ENCODE measurements around the gene ING5.

Gene ING5

DNA sequence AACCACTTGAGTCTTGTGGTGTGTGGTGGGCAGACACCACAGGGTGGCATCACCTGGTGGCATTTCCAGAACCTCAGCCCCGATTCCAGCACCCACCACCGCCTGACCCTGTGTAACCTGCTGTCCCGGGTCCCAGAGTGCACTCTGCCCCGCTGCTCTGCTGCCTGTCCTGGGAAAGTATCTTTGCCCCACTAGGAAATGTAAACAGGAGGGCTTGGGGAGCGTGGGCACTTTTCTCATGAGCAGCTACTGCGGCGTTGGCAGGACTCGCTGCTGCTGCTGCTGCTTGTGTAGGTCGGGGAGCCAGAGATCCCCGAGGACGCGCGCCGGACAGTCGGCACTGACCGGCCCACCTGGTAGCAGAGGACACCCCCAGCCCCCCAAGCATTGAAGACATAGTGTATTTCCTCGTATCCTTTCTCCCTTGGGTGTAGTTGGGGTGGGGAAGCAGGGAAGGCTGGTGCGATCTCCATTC is 28.6 kb upstream of the ING5 start:
- DNase-seq, result no peak

DNA sequence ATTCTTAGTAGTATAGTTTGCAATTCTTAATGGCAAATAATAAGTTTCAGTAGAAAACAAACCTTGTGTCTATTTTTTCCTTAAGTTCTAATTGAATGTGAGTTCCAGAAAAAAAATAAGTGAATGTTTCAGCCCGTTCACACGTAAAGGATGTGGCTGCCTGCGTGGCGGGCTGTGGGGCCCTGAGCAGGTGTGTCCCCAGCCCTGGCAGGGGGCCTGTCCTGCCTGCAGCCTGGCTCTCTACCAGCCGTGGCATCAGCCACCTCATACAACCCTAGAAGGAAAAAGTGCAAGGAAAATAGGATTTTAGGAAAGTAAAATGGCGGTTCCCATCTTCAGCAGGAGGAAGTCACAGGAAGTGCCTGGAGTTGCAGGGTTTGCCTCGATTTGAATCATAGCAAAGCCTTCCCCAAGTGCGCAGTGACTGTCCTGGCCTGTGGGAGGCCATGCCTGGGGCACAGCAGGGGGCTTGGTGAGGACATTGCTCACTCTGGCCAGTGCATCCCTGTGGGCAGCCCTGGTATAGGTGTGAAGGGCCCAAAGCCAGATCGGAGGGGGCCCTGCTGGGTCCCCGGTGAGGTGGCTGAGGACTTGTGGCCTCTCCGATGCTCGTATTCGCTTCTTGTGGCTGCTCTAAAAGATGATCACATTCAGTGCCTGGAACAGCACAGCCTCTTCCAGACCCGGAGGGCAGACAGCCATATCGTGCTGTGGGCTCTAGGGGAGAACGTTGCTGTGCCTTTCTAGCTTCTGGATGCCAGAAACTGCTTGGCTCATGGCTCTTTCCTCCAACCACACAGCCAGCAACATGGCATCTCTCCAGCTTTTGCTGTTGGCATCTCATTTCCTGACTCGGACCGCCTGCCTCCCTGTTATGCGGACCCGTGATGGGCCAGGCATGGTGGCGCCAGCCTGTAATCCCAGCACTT is 27.8 kb upstream of the ING5 start:
- DNase-seq, result no peak

DNA sequence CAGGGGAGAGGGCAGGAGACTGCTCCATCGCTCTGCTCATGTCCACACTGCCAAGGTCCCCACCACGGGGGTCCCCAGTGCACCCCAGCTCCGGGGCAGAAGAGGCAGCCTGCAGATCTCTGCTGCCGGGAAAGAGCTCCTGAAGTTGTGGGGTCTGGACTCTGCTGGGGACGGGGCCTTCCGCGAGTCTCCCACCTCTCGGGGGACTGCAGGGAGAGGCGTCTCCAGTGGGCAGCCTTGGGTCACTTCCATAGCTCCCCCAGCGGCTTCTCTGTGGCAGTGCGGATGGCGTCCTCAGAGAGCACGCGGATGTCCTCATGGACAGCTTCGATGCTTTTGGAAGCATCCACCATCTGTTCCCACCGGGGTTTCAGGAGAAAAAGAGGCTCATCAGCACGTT is 26.0 kb upstream of the ING5 start:
- DNase-seq, result no peak

DNA sequence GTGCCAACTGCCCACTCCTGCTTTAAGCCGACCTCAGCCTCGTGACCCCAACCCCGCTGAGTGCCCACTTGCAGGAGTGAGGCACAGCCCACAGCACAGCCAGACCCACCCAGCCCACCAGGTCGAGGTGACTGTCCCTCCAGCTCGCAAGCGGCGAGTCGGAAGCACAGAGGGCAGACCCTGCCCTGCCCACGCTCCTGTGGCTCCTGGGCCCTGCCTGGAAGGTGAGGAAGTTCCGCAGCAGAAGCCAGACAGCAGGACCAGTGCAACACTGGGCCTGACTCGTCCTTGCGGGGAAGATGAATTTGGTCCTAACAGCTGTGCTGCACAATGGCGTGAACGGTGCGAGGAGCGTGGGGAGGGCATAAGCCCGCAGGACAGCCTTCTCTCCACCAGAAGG is 25.2 kb upstream of the ING5 start:
- DNase-seq, result no peak

DNA sequence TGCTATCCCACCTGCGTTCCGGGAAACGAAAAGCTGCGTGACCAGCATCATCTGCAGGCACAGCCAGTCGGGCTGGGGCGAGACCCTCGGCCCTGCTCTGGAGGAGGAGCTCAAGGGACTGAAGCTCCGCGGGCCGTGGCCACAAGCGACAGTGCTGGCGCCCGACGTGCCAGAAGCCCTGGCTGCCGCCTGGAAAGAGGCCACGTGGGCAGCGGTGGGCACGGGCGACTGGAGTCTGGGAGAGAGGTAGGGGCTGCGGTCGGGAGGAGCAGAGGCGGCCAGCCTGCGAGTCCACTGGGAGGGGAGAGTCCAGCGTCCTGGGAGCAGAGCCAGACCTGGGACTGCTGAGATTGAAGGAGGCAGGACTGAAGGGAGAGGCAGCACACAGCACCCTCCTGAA is 24.4 kb upstream of the ING5 start:
- DNase-seq, result no peak

DNA sequence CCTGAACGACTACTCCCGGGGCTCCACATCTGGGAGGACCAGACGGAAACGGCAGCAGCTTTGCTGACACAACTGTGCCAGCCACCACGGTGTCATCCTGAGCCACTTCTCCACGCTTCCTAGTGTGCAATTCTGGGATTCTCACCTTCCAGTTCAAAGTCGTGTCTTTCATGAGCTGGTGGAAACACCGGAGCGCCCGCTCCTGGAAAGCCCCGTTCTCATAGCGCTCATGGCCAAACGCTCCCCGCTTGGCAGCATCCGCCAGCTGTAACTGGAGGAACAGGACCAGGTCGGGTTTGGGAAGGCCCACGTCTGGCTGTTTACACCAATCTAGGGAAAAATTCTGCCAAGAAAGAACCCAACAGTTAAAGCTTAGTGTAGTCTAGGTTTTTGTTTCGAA is 23.5 kb upstream of the ING5 start:
- DNase-seq, result no peak

DNA sequence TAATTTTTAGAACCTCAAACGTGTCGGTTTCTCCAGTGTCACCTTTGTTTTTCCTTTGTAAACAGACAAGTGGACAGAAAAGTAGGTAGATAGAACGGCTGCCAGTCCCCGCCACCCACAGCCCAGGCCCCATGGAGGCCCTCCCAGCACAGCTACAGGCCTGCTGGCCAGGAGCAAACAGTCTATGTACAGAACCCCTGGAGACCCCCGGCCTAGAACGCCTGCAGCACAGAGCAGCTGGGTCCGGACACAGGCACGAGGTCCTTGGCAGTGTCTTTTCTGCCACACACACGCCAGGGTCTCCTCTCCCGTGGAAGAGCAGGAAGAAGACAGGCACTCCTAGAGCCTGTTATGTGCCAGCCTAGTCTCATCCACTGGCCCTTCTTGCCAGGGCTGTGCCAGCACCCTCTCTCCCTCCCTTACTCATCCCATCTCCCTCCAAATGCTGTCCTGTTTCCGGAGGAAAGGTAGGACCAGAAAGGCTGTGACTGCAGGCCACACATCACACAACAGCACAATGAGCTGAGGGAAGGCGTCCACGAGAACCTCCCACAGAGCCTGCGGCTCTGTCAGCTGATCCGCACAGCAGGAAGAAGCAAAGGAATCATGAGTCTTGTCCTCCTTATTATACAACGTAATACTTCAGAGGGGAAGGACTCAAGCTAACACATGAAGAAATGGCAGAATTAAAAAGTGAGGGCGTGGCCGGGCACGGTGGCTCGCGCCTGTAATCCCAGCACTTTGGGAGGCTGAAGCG is 22.9 kb upstream of the ING5 start:
- no peak for DNase-seq

DNA sequence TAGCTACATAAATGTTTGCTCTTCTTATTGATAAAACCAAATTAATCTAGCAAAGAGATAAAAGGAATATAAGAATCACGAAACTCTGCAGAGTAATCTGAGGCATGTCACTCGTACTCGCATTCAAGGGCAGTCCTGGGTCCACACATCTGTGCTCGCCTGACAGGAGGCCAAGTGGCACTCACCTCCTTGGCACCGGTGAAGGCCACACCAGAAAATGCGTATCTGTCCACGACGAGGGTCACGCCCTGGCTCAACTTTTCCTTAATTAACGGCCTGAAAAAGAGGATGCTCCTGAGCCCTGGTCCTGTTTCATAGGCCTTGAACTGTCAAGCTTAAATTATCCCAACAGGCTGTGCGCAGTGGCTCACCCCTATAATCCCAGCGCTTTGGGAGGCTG is 21.8 kb upstream of the ING5 start:
- DNase-seq, result no peak

DNA sequence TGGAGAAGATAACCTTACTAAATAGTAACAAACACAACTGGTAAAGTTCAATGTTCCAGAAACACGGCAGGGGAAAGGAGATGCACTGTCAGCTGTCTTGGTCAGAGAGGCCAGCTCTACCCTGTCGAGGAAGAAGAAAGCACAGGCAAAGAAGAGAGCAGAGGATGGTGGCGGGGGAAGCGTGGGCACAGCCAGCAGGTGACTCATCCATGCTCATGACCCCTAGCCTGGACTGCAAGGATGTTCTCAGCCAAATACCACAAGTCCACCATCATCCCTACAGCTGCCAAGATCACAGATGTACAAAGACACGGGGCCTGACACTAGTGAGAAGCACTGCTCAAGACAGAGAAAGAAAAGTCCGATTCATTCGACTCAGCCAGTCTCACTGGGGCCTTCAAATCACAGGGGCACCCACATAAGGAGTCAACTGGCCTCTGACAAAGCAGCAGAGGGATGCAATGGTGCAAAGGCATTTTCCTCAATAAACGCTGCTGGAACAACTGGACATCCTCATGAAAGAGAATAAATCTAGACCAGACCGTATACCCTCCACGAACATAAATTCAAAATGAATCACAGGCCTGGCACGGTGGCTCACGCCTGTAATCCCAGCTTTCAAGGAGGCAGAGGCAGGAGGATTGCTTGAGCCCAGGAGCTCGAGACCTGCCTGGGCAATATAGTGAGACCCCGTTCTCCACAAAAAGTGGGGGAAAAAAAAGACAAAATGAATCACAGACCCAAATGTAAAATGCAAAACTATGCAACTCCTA is 20.8 kb upstream of the ING5 start:
- no peak for DNase-seq

DNA sequence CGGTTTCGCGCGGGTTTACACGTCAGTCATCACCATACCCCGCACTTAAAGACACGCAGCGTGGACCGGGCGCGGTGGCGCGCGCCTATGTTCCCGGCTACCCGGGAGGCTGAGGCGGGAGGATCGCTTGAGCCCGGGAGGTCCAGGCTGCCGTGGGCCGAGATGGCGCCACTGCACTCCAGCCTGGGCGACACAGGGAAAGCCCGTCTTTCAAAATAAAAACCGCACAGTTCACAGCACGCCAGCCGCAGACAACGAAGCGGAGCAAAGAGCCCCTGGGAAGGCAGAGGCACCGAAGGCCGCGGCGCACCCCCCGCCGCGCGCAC is 15.6 kb upstream of the ING5 start:
- no peak for DNase-seq

DNA sequence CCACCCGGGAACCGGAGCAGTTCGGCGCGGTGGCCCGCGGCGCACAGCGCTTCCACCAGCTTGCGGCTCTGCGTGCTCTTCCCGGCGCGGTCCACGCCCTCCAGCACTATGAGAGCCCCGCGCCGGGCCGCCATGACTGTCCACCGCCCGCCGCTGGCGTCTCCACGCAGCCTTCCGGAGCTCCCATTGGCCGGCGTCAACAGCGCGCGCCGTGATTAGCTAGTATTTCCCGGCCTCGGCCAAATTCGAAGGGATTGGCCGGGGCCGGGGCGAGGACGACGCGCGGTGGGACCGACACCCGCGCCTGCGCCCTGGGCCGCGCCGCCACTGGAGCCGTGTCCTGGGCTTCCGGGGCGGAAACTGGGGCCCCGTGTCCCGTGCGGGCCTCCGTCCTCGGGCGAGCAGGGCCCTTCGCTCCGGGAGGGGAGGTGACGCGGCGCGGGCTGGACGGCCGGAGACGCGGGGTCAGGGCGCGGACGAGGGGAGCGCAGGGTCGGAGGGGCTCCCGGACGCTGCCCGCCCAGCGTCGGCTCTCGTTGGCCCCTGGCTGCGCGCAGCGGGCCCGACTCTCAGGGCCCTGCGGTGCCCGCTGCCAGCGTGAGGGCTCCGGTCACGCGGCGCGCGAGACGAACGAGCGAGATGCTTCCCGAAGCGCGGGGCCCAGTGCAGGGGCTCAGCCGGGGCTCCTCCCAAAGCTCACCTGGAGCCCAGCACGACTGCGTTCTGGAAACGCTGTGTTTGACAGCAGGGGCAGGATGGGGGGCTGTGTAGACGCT is 15.0 kb upstream of the ING5 start, which contains the start of gene DTYMK:
TSS of gene DTYMK (minus strand) at position 166 of the 776 bp plus-strand sequence. CDS start at position 134, 32 bp downstream.
- DNase-seq, result peak; percentile 87

DNA sequence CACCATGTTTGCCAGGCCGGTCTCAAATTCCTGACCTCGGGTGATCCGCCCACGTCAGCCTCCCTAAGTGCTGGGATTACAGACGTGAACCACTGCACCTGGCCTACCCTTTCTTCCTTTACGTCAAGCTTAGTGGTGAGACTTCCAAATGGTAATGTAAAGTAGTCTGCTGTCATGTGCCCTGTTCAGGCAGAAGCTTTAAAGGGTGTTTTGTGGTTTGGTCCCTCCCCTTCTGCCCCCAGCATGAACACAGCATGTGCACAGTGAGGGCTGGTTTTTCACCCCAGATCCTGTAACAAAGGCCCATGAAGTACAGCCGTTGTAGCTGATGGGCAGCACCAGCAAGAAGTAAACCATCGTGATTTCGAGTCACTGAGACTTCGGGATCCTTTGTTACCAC is 12.5 kb upstream of the ING5 start:
- DNase-seq, result no peak

DNA sequence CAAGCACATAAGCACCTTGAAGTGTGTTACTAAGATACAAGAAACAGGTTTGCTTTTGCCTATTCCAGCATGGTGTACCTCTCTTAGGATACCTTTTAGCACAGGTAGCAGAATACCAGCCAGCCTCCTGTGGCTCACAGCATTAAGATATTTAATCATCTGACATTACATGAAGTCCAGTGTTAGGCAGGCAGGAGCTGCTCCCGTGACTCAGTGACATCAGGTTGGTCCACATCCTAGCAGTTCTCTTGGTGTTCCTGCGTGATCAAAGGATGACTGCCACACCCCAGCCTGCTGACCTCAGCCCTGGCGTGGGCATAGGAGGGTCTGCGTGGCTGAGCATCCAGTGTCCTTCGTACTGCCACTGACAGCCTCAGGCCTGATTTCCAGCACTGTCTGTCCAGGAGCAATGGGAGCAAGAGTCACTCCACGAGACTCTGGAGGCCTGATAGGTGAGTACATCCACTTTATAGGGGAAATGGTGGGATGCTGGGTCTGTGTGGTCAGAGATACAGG is 11.6 kb upstream of the ING5 start:
- DNase-seq, result no peak

DNA sequence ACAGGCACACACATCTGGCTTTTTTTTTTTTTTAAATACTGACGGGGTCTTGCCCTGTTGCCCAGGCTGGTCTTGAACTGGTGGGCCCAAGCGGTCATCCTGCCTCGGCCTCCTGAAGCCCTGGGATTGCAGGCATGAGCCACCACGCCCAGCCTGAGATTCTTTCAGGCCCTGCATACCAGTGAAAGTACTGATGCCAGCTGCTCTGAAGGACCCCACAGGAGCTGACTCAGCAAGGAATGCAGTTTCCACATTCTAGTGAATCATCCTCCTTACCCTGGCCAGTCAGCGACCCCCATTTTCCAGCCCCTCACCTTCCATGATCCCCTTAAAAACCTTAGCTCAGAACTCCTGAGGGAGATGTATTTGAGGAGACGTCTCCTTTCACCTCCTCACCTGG is 9.4 kb upstream of the ING5 start:
- no peak for DNase-seq

DNA sequence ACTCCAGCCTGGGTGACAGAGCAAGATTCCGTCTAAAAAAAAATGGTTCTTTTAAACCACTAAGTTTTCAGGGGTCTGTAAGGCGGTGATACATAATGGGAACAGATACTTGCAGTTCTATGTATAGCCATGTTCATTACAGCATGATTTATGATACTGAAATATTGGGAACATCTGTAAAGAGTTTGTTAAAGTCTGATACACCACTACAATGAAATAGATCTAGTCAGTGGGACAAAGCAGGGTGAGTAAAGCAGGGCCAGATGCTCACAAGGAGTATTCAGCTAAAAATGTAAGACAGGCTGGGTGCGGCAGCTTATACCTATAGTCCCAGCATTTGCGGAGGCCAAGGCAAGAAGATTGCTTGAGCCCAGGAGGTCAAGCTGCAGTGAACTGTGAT is 6.2 kb upstream of the ING5 start:
- DNase-seq, result no peak

DNA sequence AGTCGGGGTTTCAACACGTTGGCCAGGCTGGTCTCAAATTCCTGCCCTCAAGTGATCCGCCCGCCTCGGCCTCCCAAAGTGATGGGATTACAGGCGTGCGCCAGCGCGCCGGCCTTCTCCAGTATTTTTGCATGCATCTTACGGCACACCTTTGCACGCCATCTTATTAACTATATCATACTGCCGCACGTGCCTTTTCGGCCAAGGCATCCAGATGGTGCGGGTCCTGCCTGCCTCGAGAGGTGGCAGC is 765 bp upstream of the ING5 start:
- peak; percentile 67 for DNase-seq

DNA sequence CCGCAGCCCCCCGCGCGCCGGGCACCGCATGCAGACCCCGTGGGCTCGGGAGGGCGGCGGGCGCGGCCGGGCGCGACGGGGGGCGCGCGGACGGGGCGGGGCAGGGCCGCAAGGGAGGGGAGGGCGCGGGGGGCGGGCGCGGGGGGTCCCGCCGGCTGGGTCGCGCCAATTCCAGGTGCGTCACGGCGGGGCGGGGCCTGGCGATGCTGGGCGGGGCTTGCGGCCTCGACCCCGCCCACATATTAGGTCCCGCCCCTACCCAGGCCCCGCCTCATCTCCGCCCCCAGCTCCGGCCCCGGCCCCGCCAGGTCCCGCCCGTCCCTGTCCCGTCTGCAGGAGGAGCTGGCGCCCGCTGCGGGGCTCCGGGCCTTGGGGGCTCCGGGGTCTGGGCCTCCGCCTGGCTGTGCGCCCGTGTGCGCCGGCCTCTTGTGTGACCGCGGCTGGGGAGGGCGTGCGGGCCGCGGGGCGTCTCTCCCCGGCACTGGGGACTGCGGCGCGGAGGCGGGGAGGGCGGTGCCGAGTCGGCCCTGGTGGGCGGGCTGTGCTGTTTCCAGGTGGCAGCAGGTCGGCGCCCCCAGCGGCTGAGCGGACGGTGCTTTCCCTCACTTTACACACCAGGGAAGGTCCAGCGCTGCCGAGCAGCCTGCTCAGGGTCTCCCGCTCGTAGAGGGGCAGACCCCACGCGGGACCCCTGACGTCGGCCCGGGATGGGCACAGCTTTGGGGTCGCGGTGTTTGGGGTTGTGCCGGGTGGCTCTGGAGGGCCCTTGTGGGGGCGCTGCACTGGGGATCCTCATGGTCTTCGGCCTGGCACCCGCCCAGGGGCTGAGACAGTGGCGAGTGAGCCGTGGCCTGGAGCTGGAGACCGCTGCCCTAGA is 554 bp downstream of the ING5 start:
- DNase-seq, result peak; percentile 67

DNA sequence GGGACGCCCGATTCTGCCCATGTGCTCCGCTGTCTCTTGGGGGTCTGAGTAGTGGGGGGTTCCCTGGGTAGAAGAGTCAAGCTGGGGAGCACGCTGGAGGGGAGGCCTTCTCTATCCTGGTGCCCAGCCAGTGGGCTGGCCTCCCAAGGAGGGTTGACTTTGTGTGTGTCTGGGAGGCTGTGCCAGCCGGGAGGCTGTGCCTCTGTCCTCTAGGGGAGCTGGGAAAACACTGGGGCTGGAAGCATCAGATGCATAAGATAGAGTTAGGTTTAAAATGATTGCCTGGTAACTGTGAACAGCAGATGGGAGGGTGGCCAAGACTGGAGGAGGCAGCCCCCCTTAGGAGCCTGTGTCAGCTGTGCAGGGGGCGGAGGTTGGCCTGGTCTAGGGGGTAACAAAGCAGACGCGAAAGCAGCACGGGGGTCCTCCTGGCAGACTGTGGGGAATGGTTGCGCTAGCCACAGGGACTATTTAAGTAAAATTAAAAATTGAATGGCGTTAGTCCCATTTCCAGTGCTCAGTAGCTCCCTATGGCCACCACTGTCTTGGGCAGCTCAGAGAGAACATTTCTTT is 1.3 kb downstream of the ING5 start:
- DNase-seq, result no peak

DNA sequence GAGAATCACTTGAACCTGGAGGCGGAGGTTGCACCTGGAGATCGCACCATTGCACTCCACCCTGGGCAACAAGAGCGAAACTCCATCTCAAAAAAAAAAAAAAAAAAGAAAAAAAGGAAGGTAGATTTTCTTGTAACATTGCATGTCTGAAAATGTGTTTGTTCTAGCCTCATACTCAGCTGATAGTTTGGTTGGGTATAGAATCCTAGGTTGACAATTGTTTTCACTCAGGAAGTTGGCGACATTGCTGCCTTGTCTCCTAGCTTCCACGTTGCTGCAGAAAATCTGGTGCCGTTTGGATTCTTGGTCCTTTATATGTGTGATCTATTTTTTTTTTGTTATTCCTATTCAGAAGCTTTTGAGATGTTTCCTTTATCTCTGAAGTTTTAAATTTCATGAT is 4.7 kb downstream of the ING5 start:
- no peak for DNase-seq

DNA sequence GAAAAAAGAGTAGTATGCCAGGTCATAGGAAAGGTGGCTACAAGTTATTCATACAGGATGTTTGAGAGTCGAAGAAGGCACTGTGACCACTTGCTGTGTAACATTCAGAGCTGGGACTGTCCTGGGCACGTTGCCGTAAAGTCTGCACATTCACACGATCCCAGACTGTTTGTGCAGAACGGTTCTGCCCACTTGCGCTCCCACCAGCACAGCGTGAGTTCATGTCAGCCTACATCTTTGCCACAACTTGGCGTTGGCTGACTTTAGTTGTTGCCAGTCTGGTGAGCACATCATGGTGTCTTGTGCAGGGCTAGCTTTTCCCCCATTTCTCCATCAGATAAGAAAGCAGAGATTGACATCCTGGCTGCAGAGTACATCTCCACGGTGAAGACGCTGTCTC is 7.0 kb downstream of the ING5 start:
- no peak for DNase-seq

DNA sequence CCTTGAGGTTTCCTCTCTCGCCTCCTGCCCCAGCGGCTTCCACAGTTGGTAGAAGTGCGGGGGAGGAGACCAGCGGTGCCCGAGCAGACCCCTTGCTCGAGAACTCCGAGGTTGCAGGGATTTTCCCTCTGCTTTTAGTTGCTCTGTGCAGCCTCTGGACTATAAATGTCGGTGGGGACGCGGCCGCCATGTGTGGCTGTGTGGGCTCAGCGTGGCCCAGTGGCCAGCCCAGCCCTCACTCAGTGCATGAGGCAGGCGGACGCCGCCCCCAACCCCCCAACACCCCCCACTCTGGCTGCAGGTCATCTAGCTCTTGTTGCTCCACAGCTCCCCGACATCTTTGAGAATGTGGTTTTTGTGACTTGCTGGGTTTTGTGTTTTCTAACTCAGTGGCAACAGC is 17.3 kb downstream of the ING5 start:
- DNase-seq, result no peak
